ENCODE data around the gene CAST.
"Not testable (repeated sequence)": the region's sequence is repeated elsewhere in the genome, so short reads cannot be mapped to it uniquely, and the experiment has no call there.

The CAST gene

GRCh38 chr5:96661855-96662724, at the start of gene CAST:
Gene CAST (plus strand): TSS chr5:96662376. CDS start chr5:96662423, 47 bp downstream.
- FAIRE-seq (peak; percentile 77), DNase-seq (ENCODE audit: insufficient read length, low spot score) (peak; percentile 85)

DNA sequence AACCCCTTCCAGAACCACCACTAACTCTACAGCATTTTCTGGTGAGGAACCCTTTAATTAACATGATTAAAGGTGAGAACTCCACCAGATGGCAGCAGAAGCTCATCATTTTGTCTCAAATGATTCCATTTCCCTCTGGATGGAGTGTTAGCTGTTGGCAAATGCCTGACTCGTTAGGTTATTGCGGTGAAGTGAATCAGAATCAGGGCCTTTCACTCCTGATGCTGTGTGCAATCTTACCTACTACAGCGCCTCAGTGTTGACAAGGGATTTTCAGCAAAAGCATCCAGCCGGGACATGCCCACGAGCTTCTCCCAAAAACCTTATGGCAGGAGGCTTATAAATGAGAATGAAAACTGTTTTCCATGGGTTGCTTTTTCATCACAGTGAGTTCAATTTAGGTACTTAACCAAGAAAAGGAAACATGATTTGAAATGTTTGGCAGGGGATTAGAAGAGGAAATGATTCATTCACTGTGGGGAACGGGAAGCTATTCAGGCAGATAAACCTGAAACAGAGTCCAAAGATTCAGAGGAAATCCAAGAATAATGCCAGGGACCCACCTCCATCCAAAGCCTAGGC, 48.0 kb upstream of the CAST start:
- peak; percentile 62 for FAIRE-seq
- DNase-seq (ENCODE audit: insufficient read length, low spot score), result peak; percentile 80

DNA sequence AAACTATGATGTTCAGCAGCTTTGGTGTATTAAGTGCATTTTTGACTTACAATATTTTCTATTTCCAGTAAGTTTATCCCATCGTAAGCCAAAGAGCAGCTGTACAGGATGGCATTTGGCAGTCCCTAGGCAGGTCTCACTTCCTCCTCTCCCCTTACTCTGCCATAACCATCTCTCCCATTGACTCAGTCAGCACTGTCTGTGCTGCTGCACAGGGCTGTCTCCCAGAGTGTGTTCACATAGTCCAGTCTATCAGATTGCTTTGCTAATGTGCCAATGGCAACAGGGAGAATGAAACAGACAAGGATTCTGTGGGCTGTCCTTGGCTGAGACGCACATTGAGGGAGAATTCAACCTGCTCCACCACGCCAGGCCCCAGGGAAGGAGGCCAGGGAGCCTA, 47.0 kb upstream of the CAST start:
- peak; percentile 46 for FAIRE-seq
- DNase-seq (ENCODE audit: insufficient read length, low spot score), result no peak

DNA sequence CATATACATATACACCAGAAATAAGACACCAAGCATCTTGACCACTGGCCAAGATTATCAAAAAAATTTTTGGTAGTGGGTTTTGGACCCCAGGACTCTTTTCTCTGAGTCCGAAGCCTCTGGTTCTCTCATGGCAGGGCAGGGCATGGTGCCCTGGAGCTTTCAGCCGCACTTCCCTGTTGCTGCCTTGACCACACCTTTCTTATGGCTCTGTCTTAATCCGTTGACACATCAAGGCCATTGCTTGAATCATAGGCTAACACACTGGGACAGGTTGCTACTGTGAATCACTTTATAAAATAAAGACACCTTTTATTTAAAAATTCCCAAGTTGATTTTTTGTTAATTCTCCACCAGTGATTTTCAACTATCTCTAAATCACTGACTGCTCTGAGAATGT, 45.4 kb upstream of the CAST start:
- FAIRE-seq (no peak), DNase-seq (ENCODE audit: insufficient read length, low spot score) (no peak)

DNA sequence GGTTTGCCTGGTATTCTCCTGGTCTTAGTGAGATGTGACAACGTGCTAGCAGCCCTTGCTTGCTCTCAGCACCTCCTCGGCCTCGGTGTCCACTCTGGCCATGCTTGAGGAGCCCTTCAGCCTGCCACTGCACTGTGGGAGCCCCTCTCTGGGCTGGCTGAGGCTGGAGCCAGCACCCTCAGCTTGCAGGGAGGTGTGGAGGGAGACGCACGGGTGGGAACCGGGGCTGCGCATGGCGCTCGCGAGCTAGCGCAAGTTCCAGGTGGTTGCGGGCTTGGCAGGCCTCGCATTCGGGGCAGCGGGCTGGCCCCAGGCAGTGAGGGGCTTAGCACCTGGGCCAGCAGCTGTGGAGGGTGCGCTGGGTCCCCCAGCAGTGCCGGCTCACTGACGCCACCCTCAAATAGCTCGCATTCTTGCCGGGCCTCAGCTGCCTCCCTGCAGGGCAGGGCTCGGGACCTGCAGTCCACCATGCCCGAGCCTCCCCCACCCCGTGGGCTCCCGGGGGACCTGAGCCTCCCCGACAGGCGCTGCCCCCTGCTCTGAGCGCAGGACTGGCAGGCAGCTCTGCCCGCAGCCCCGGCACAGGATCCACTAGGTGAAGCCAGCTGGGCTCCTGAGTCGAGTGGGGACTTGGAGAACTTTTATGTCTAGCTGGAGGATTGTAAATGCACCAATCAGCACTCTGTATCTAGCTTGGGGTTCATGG, 43.7 kb upstream of the CAST start:
- not testable (repeated sequence) for DNase-seq (ENCODE audit: insufficient read length, low spot score); FAIRE-seq

- FAIRE-seq, result no peak
Observed at GRCh38 chr5:96619946-96620345, 42.2 kb upstream of the CAST start.

GRCh38 chr5:96624596-96624995, 37.6 kb upstream of the CAST start:
- no peak for FAIRE-seq
- no peak for DNase-seq (ENCODE audit: insufficient read length, low spot score)

More at GRCh38 chr5:96619946-96620345, 42.2 kb upstream of the CAST start:
- no peak for DNase-seq (ENCODE audit: insufficient read length, low spot score)

- DNase-seq (ENCODE audit: insufficient read length, low spot score) (no peak), FAIRE-seq (no peak)
Observed at GRCh38 chr5:96625365-96625764, 36.8 kb upstream of the CAST start.

- no peak for FAIRE-seq
- no peak for DNase-seq (ENCODE audit: insufficient read length, low spot score)
Observed at GRCh38 chr5:96626956-96627355, 35.2 kb upstream of the CAST start.

DNA sequence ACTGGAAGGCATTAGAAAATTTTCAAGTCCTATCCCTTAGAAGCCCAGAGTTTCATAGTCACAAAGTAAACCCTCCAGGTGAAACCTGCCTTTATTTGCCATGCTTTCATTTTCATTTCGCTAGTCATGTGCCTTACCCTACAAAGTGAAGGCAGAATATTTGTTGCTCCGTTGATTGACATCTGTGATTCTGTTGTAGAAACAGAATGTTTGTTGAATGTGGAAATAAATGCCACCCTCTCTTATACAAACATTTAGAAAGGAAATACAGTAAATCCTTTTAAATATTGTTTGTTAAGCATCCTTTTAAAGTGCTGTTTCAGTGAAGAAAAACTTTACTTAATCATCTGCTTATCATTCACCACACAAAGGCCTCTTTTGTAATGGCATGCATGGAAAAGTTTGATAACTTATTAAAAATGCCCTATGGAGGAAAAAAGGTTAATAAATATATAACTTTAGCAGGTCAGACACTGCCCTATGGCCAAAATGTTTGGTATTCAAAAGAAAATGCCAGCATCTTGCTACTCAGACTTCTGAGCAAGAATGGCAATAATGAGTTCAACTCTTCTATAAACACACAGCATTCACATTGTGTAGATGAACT, 34.3 kb upstream of the CAST start:
- DNase-seq (ENCODE audit: insufficient read length, low spot score) (no peak), FAIRE-seq (no peak)

DNA sequence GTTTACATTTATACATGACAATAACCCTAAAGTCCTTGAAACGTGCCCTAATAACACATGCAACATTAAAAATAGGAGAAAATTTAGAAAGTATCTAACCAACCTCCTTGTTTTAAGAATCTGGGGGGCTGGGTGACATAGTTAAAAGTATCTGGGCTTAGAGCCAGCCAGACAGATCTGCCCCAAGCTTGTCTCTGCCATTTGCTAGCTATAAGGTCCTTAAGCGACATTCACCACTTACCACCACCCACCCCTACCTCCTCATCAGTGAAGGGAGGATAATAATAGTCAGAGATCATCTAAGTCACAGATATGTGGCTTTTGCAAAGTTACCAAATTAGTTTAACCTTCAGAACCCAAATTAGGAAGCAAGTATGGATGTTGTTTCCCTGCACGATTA, 33.8 kb upstream of the CAST start:
- no peak for FAIRE-seq
- DNase-seq (ENCODE audit: insufficient read length, low spot score), result no peak

DNA sequence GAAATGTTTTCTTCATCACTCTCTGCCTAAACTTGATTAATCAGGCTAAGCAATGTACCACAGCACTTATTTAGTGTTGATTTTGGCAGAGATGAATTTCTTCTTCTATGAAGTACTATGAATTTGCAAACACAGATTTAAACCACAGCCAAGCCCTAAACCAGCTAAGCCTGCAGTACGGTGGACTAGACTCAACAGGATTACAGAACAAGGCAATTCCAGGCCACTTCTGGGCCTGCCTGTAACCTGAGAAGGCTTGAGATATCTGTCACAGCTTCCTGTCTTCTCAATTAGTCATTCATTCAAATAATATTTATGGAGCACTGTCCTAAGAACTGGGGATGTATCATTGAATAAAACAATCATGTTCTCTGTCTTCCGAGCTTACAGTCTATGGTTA, 32.4 kb upstream of the CAST start:
- DNase-seq (ENCODE audit: insufficient read length, low spot score), result peak; percentile 73
- peak; percentile 44 for FAIRE-seq

DNA sequence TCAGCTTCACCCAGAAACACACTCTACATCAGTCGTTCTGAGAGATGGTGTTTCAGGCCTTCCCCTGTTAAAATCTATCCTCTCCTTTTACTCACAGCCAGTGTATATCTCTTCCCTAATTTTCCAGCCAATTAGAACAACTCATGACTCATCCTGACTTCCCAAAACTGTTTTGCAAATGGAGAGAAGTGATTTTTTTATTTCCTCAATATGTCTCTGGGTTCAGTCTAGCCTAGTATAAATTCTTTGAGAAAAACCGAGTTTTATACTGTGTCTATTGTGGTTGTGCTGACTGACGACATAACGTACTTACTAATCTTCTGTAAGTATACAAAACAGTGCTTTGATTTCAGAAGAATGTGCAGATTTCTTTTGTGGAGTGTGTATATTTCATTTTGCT, 28.4 kb upstream of the CAST start:
- DNase-seq (ENCODE audit: insufficient read length, low spot score) (no peak), FAIRE-seq (no peak)

DNA sequence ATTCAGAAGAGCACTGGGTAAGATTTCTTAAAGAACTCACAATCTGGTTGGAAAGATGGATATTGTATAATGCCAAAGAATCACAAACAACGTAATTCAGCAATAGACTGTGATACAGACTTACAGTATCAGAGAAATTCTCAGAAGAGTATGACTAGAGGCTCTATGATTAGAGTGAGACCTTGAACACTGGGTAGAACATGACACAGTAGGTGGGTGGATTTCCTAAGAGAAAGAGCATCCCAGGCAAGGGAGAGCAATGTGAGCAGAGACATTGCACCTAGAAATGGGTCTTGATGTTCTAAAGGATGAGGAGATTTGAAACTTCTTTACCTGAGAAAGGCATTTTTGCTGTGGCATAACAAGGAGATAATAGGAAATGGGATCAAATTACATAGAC, 27.3 kb upstream of the CAST start:
- DNase-seq (ENCODE audit: insufficient read length, low spot score), result no peak
- no peak for FAIRE-seq

GRCh38 chr5:96636046-96636445, 26.1 kb upstream of the CAST start:
- FAIRE-seq (no peak), DNase-seq (ENCODE audit: insufficient read length, low spot score) (no peak)

GRCh38 chr5:96636594-96636993, 25.6 kb upstream of the CAST start:
- FAIRE-seq, result peak; percentile 31
- no peak for DNase-seq (ENCODE audit: insufficient read length, low spot score)

DNA sequence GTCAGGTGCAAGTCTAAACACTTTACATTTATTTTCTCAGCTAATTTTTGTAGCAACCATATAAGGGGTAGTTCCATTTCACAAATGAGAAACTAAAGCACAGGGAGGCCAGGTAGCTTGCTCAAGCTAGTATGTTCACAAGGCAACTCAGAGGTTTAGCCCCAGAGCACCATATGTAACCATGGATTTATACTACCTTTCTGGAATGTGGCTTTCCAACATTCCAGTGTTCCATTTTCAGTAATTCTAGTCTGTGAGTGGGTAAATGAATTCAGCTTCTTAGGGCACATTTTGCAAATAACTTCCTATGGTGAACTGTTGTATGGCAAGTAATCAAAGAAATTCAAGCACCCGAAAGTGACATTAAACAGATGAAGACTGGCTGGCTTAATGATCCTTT, 25.0 kb upstream of the CAST start:
- no peak for FAIRE-seq

GRCh38 chr5:96638561-96638960, 23.6 kb upstream of the CAST start:
- DNase-seq (ENCODE audit: insufficient read length, low spot score), result no peak
- FAIRE-seq, result no peak

More for the DNA sequence above, 25.0 kb upstream of the CAST start:
- DNase-seq (ENCODE audit: insufficient read length, low spot score), result no peak

DNA sequence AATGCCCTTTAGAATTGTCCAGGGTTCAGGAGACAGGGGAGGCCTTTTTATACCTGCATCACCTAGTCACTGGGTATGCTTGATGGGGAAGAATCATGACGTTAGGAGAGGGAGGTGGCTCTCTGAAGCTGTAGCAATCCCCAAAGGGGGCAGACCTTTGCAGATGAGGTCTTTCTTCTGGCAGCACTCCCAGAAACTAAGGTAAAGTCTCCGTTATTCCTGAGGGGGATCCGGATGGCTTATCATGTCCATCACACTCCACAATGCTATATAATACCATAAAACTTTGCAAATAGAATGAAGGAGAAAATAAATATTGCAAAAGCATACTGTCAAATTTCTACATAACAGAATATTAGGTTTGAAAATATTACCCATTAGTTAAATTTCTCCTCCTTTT, 21.5 kb upstream of the CAST start:
- no peak for DNase-seq (ENCODE audit: insufficient read length, low spot score)
- FAIRE-seq, result no peak

GRCh38 chr5:96641368-96642280, 20.6 kb upstream of the CAST start:
- DNase-seq (ENCODE audit: insufficient read length, low spot score) (no peak), FAIRE-seq (no peak)

Data from HTR-8/SVneo (cell line).